Right ventricle myocardium inferior (tissue), 1 donor: Measurements from ENCODE around the gene TEX22. TPM values are rescaled to one million over a fixed set of nuclear protein-coding genes. Genes with fewer than 3 reads are reported as not detected.
A peak's percentile ranks its signal among the peaks of the same experiment; 100 is the strongest.

Experiments used
- ATAC-seq: fragments of 200-7000 bp; cut with Tn5 transposase; one replicate; pipeline ENCODE4 v1.9.1; 2020; ENCODE audit warnings: mild to moderate bottlenecking, moderate library complexity
- DNase-seq: peaks from one replicate; pipeline ENCODE4 v3.0.0; 2021; ENCODE audit errors: missing footprints
- intact Hi-C: fragments of 100-400 bp; cut with DNase I; formaldehyde crosslinking; loops from one replicate; pipeline ENCODE4 v1.11.0; 2022
- total RNA-seq: library from RNA; stranded (reverse); fragmentation: NEBNext Ultra II Directional; extraction: Animal tissue kit (Norgen Biotek cat#: 25700); gene quantifications from one replicate; pipeline ENCODE4 v1.2.1, GENCODE V29; 2021
- donor health status: DM: no; HTN: yes; CAD: no; lungs with severe emphysema.

Gene TEX22
- total RNA-seq, 1 donor from 2014 or later = 2.4 TPM

GRCh38 chr14:105391541-105391940, 6.8 kb upstream of the TEX22 start:
- ATAC-seq (no peak), DNase-seq (peak; percentile 42)
- intact Hi-C loops = no loop called here

GRCh38 chr14:105392131-105393090, 5.9 kb upstream of the TEX22 start:
- intact Hi-C loops = no loop called here
- ATAC-seq (no peak), DNase-seq (peak; percentile 46)

- ATAC-seq (no peak), DNase-seq (peak; percentile 40)
- intact Hi-C loops = no loop called here
Measured at GRCh38 chr14:105393151-105393550, 5.2 kb upstream of the TEX22 start.

GRCh38 chr14:105394714-105395537, 3.4 kb upstream of the TEX22 start:
- intact Hi-C loops = no loop called here
- DNase-seq = no peak
- ATAC-seq = no peak

GRCh38 chr14:105395538-105395854, 2.8 kb upstream of the TEX22 start:
- ATAC-seq (no peak), DNase-seq (no peak)
- intact Hi-C loops = no loop called here

- DNase-seq (peak; percentile 68), ATAC-seq (no peak)
- intact Hi-C loops = no loop called here
Measured at GRCh38 chr14:105397350-105397931, 897 bp upstream of the TEX22 start.

GRCh38 chr14:105398726-105399465, 558 bp downstream of the TEX22 start:
- DNase-seq (peak; percentile 58), ATAC-seq (peak; percentile 52)
- intact Hi-C loops = loop anchor here (1.0 to 2.0 kb wide), 2 partner anchors 16 to 91 kb away; no protein-coding TSS in a partner anchor

- DNase-seq = peak; percentile 53
- ATAC-seq = peak; percentile 15
- intact Hi-C loops = loop anchor here (2.0 kb wide), 1 partner anchor 15 kb away; no protein-coding TSS in a partner anchor
Measured at GRCh38 chr14:105399466-105399775, 1.1 kb downstream of the TEX22 start.

- intact Hi-C loops = no loop called here
- no peak for DNase-seq
Measured at GRCh38 chr14:105400016-105400415, 1.7 kb downstream of the TEX22 start.

GRCh38 chr14:105401699-105402098, 3.4 kb downstream of the TEX22 start:
- intact Hi-C loops = no loop called here
- DNase-seq = peak; percentile 57
- no peak for ATAC-seq

More at GRCh38 chr14:105400016-105400415, 1.7 kb downstream of the TEX22 start:
- ATAC-seq = no peak

GRCh38 chr14:105408592-105408991, 10.3 kb downstream of the TEX22 start:
- DNase-seq (peak; percentile 48), ATAC-seq (no peak)
- intact Hi-C loops = no loop called here

GRCh38 chr14:105409364-105409763, 11.0 kb downstream of the TEX22 start:
- ATAC-seq (no peak), DNase-seq (no peak)
- intact Hi-C loops = no loop called here

- intact Hi-C loops = no loop called here
- DNase-seq = no peak
Measured at GRCh38 chr14:105410642-105411016, 12.3 kb downstream of the TEX22 start.

GRCh38 chr14:105411017-105411941, 12.9 kb downstream of the TEX22 start:
- ATAC-seq (peak; percentile 40), DNase-seq (peak; percentile 77)
- intact Hi-C loops = no loop called here

More at GRCh38 chr14:105410642-105411016, 12.3 kb downstream of the TEX22 start:
- no peak for ATAC-seq

- no peak for DNase-seq
- intact Hi-C loops = no loop called here
- ATAC-seq = no peak
Measured at GRCh38 chr14:105411985-105412770, 13.8 kb downstream of the TEX22 start.

- no peak for ATAC-seq
- intact Hi-C loops = no loop called here
- no peak for DNase-seq
Measured at GRCh38 chr14:105412771-105413543, 14.6 kb downstream of the TEX22 start.
